HG03520 (cell line): ENCODE data around the gene LRIT3.

ENCODE experiments used
- ATAC-seq: cut with Tn5 transposase; IDR thresholded peaks from one replicate; pipeline ENCODE4 v1.9.1; 2021; ENCODE audit warnings: mild to moderate bottlenecking, moderate library complexity; ENCODE audit not compliant: unreplicated experiment

The LRIT3 gene

GRCh38 chr4:109847896-109848442 is at the start of gene LRIT3:
TSS of gene LRIT3 (plus strand) at chr4:109848107. CDS start at chr4:109848202, 95 bp downstream.
- no peak for ATAC-seq

- ATAC-seq: no peak
Measured at GRCh38 chr4:109798866-109799265, 49.0 kb upstream of the LRIT3 start.

DNA sequence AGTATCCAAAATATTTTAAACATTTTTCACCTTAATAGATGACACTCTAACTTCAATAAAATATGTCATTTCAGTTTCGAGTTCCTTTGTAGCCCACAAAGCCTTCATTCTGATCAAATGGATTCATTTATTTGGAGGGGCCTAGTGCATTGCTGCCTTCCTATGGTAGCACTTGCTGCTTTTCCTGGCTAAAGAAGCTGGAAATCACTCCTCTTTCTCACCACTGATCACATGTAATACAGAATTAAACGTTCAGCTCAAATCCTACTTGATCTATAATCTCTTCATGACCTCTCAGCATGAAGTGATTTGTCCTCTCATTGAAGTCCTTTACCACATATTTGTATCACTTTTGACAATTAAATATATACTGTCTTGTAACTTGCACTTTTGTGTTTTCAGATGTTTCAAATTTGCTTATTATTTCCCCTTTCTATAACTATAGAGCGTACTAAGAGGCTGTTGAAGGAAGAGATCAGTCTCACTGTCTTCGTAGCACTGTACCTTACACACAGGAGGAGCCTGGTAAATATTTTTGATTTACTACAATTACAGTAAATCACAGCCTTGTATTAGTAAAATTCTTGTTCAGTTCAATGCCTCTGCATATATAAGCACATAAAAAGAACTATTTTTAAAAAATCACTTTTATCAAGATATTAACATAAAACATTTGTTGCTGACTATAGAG is 46.7 kb upstream of the LRIT3 start:
- no peak for ATAC-seq

- no peak for ATAC-seq
Measured at GRCh38 chr4:109801895-109802319, 46.0 kb upstream of the LRIT3 start, which contains the start of gene CFI. TSS of gene CFI (minus strand) at chr4:109801999. CDS start at chr4:109801971, 28 bp downstream.

GRCh38 chr4:109803924-109804571 is 43.9 kb upstream of the LRIT3 start:
- peak; percentile 59 for ATAC-seq

- ATAC-seq: no peak
Measured at GRCh38 chr4:109809655-109810054, 38.3 kb upstream of the LRIT3 start.

DNA sequence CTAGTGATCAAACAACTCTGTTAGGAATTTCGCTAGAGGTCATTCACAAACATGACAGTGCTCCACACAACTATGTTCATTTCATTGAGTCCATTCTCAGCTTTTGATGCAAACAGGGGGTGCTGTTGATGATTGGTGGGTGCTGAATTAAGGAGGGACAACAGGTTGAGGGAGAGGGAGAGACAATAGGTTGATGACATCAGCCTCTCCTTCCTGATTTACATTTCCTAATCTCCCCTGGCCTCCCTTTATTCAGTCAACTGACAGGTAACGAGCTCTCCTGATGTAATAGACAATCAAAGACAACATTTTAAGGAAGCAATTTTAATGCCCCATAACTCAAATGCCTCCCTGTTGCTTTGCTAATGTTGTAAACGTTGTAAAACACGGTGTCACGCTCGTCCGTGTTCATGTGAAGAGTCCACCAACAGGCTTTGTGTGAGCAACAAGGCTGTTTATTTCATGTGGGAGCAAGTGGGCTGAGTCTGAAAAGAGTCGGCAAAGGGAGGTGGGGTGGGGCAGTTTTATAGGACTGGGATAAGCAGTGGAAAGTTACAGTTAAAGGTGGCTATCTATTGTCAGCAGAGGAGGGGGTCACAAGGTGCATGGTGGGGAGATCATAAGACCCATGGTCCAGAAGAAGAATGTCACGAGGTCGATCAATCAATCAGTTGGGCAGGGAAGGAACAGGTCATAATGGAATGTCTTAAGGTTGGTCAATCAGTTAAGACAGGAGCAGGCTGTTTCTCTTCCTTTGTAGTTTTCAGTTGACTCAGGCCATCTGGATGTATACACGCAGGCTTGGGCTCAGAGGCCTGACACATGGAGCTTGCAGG is 37.1 kb upstream of the LRIT3 start:
- ATAC-seq: no peak

DNA sequence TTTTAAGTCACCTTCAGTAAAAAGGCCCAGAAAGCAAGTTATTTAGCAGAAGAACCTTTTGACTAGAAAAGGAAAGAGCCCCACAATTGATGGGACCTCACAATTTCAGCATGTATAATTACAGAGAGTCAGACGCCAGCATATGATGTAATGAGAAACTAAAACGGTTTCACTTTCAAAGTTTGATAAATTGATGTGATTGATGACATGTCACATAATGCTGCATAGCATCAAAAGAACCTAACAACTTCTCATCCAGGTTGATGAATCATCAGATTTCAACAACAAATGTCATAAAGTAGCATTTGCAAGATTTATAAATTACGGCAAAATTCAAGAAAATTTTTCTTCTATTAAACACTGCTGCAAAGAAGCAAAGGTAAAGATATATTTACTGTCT is 36.2 kb upstream of the LRIT3 start:
- ATAC-seq: no peak

DNA sequence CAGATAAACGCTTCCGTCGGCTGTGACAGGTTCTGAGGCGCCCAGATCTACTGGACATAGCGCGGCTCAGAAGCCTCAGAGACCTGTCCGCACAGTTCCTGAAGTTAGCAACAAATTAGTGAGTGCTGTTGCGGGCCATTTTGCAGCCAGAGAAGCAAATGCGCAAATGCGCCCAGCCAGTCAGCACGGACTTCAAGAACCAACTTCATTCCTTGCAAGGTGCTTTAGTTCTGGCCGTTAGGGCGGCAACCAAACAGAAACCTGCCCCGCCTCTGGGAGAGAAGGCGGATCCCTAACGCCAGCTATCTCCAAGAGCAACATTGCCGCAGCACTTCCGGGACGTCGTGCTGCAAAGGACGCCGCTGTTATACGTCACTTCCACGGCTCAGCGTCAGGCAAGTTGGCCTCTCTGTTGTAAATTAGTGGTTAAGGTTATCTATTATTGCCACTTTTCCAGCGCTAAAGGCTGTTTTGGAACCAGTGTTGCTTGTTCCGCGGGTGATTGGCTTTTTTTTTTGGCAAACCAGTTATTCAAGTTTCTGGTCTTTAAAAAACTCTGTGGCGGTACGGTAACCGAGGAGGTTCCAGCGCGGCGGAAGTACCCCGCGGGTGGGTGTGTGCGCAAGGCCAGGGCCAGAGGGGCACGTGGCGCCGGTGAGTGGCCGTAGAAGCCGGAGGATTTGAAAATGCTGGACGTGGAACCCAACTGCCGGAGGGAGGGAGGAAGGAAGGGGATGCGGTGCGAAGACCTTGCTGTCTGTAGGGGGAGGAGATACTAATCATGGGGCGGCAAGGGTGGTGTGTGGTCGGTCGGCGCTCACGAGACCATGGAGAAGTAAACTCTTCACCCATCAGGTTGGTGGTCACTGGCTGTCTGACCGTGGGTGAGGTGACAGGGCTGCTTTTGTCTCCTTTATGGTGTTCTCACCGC is 32.5 kb upstream of the LRIT3 start, which contains the start of gene GAR1:
Gene GAR1, plus strand, starts transcription at position 612 of the 931 bp plus-strand sequence. CDS start 403 bp downstream, outside the sequence.
- peak; percentile 99 for ATAC-seq

DNA sequence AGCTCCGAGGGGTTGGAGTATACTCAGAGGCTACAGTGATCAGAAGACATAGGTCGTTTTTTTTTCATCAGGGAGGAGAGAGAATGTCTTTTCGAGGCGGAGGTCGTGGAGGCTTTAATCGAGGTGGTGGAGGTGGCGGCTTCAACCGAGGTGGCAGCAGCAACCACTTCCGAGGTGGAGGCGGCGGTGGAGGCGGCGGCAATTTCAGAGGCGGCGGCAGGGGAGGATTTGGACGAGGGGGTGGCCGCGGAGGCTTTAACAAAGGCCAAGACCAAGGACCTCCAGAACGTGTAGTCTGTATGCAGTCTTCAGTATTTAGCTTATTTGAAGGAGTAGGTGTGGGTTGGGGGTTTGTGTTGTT is 31.8 kb upstream of the LRIT3 start:
- no peak for ATAC-seq

DNA sequence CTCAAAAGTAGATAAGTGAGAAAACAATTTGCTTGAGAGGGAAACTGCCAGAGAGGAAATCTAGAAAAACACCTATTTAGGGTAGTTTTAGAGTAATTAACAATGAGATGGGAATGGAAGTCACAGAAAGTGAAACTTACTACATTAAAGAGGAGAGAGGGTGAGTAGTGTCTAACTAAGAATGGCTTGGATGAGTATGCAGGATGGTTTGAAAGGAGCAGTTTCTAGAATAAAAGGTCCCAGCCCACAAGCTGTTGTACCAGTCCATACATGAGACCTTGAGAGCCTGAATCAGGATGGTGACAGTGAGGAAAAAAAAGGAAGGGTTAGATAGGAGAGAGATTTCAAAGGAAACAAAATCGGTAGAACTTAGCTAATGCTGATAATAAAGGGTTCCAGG is 31.0 kb upstream of the LRIT3 start:
- ATAC-seq: no peak

DNA sequence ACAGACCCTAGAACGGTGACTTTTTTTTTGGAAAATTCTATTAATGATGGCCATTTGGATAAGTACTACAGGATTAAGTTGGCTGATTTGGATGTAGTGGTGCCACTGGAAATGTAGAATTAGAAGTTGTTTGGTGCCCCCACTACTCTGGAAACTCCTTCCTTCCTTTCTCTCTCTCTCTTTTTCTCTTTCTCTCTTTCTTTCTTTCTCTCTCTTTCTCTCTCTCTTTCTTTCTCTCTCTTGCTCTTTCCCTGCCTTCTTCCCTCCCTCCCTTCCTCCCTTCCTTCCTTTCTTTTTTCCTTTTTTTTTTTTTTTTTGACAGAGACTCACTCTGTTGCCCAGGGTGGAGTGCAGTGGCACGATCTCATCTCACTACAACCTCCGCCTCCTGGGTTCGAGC is 29.6 kb upstream of the LRIT3 start:
- ATAC-seq: no peak

DNA sequence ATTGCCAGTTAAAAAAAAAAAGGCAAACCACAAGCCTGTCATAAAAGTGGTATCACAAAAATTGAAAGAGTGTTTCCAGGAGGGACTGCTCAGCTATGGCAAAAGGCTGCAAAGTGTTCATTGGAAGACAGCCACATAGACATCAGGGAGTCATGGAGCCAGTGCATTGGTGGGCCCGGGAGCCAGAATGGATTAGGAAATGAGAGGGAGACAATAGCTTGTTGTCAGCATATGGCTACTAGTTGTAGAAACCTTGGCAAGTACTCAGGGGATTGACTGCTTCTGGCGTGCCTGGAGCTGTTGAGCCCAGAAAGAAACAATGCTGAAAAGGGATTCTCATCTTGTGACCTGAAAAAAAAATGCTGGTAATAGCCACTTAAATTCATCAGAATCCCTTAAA is 27.3 kb upstream of the LRIT3 start:
- no peak for ATAC-seq

DNA sequence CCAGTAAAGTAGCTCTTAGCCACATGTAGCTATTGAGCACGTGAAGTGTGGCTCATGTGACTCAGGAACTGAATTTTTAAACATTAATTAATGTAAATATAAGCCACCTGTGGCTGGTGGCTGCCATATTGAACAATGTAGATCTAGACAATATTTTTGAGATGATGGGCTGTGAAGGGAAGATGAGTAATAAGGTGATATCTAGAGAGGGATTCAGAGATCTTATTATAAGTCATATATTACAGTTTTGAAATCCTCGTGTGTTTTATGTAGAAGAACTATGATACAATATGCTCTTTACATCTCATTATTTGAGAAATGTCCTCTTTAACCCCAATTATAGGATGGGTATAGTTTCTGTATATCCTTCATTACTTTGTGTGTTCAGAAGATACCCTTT is 26.7 kb upstream of the LRIT3 start:
- no peak for ATAC-seq

- ATAC-seq: peak; percentile 65
Measured at GRCh38 chr4:109826719-109827118, 21.2 kb upstream of the LRIT3 start.

DNA sequence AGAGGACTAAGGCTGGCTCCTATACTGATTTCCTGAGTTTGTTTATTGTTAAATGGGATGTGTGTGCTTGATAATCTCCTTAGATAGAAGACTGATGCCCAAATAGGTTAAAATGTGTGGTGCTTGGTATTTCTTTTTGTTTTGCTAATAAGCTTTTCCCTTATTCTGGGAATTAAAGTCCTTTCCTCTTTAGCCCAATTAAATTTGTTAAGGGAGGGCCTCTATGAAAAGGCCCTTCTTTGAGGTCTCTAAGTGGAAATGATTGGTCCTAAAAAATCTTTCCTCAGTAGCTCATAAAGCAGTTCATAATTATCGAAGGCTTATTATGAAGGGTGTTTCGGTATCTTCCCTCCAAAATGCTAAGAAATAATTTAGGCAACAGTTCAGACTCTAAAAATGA is 20.2 kb upstream of the LRIT3 start, which contains the start of gene RRH:
Gene RRH, plus strand, starts transcription at position 301 of the 400 bp plus-strand sequence. Its CDS starts 56 bp downstream, at position 357.
- ATAC-seq: no peak

- no peak for ATAC-seq
Measured at GRCh38 chr4:109833756-109834155, 14.2 kb upstream of the LRIT3 start.

GRCh38 chr4:109836985-109837384 is 10.9 kb upstream of the LRIT3 start:
- no peak for ATAC-seq

DNA sequence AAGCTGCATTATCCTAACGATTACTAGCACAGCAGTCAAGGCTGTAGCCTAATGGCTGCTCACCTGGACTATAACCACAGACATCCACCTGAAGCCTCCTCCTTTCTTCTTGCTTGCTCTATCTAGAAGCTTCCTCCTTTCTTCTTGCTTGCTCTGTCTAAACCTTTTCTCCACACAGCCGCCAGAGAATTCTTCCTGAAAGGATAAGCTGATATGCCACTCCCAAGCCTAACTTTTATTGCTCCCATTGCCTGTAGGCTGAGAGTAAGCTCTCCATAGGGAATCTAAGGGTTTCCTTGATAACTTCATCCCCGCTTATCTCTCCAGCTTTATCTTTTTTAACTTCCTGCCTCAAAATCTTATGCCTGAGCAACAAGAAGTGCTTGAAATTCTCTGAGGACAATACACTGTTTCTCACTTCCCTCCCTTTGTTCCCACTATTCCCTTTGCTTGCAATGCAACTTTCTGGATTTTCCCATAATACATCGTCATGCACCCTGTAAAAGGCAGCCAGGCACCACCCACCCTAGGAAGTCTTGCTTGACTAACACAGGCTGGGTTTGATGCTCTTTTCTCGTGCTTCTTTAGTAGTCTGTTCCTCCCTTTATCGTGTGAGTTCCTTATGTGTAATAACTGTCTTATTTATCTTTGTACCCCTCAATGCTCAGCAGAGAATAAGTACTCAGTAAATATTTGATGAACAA is 1.4 kb upstream of the LRIT3 start:
- no peak for ATAC-seq
